HG03521 (cell line): ENCODE measurements around the gene CDC42SE2.
A peak's percentile ranks its signal among the peaks of the same experiment; 100 is the strongest.

ENCODE experiments used
- ATAC-seq: cut with Tn5 transposase; IDR thresholded peaks from one replicate; pipeline ENCODE4 v1.9.1; 2021; ENCODE audit warnings: mild to moderate bottlenecking, moderate library complexity; ENCODE audit not compliant: unreplicated experiment

The CDC42SE2 gene

GRCh38 chr5:131263648-131264450, at the start of gene CDC42SE2:
CDC42SE2 (plus strand) TSS chr5:131264053; CDS start chr5:131359494, 95,441 bp downstream.
- peak; percentile 86 for ATAC-seq

GRCh38 chr5:131214609-131215227, 49.1 kb upstream of the CDC42SE2 start:
- ATAC-seq: no peak

- ATAC-seq: no peak
These were observed 46.1 kb upstream of the CDC42SE2 start for GRCh38 chr5:131217791-131218190.

GRCh38 chr5:131218392-131218791, 45.5 kb upstream of the CDC42SE2 start:
- ATAC-seq: peak; percentile 57

- ATAC-seq: no peak
These were observed 43.3 kb upstream of the CDC42SE2 start for GRCh38 chr5:131220566-131220965.

GRCh38 chr5:131221008-131221703, 42.7 kb upstream of the CDC42SE2 start:
- ATAC-seq: no peak

GRCh38 chr5:131221888-131222287, 42.0 kb upstream of the CDC42SE2 start:
- ATAC-seq: no peak

GRCh38 chr5:131222731-131223130, 41.1 kb upstream of the CDC42SE2 start:
- no peak for ATAC-seq

- no peak for ATAC-seq
These were observed 40.0 kb upstream of the CDC42SE2 start for GRCh38 chr5:131223751-131224386.

GRCh38 chr5:131224387-131225201, 39.3 kb upstream of the CDC42SE2 start:
- ATAC-seq: peak; percentile 82

GRCh38 chr5:131225282-131225974, 38.4 kb upstream of the CDC42SE2 start:
- ATAC-seq: no peak

GRCh38 chr5:131226899-131227298, 37.0 kb upstream of the CDC42SE2 start:
- no peak for ATAC-seq

GRCh38 chr5:131228646-131229045, 35.2 kb upstream of the CDC42SE2 start:
- no peak for ATAC-seq

GRCh38 chr5:131229623-131230022, 34.2 kb upstream of the CDC42SE2 start:
- no peak for ATAC-seq

- ATAC-seq: no peak
These were observed 33.4 kb upstream of the CDC42SE2 start for GRCh38 chr5:131230406-131230805.

- no peak for ATAC-seq
These were observed 24.2 kb upstream of the CDC42SE2 start for GRCh38 chr5:131239686-131240085.

GRCh38 chr5:131242728-131243255, 21.1 kb upstream of the CDC42SE2 start:
- no peak for ATAC-seq

- no peak for ATAC-seq
These were observed 18.5 kb upstream of the CDC42SE2 start for GRCh38 chr5:131245312-131245711.

- ATAC-seq: no peak
These were observed 17.9 kb upstream of the CDC42SE2 start for GRCh38 chr5:131245948-131246347.

GRCh38 chr5:131246504-131246903, 17.3 kb upstream of the CDC42SE2 start:
- ATAC-seq: no peak
